DND-41 (cell line): ENCODE data around the gene CENPA.

ENCODE experiments used
- ATAC-seq: fragments of 200-7000 bp; cut with Tn5 transposase; 3 replicates; pipeline ENCODE4 v1.9.1; 2021; ENCODE audit warnings: low read depth; ENCODE audit not compliant: insufficient read depth
- DNase-seq: peaks from one replicate; pipeline ENCODE4 v3.0.0-alpha.2; 2020
- H2AFZ ChIP-seq: 2 replicates; pipeline ENCODE4 v1.6.0; 2012; ENCODE audit warnings: low read depth, low read length
- H3K27ac ChIP-seq: 2 replicates; pipeline ENCODE4 v1.5.1; 2012; ENCODE audit warnings: low read length, inconsistent platforms
- H3K27me3 ChIP-seq: fragments of 200-600 bp; sonication (generic); 2 replicates; pipeline ENCODE4 v1.6.0; 2012; ENCODE audit warnings: low read length, mild to moderate bottlenecking, inconsistent platforms; ENCODE audit not compliant: insufficient read depth, poor library complexity
- H3K36me3 ChIP-seq: 2 replicates; pipeline ENCODE4 v1.5.1; 2012; ENCODE audit warnings: low read length, inconsistent platforms; ENCODE audit not compliant: insufficient read depth
- H3K4me1 ChIP-seq: 2 replicates; pipeline ENCODE4 v1.5.1; 2012; ENCODE audit warnings: mild to moderate bottlenecking, low read length; ENCODE audit not compliant: insufficient read depth
- H3K4me2 ChIP-seq: 2 replicates; pipeline ENCODE4 v1.6.0; 2012; ENCODE audit warnings: mild to moderate bottlenecking, moderate library complexity, low read length, inconsistent platforms; ENCODE audit not compliant: insufficient read depth
- H3K4me3 ChIP-seq, 2 experiments: fragments of 200-600 bp in 1 of 2; shearing (Covaris generic) in 1 of 2; 2 replicates each; pipeline ENCODE4 v1.5.1; 2012 to 2016; ENCODE audit warnings: inconsistent platforms in 2 of 2, low read length in 2 of 2, mild to moderate bottlenecking in 2 of 2, low read depth in 1 of 2, moderate library complexity in 1 of 2
- H3K79me2 ChIP-seq: 2 replicates; pipeline ENCODE4 v1.6.0; 2012; ENCODE audit warnings: low read length, inconsistent platforms; ENCODE audit not compliant: insufficient read depth
- H3K9ac ChIP-seq: 2 replicates; pipeline ENCODE4 v1.6.0; 2012; ENCODE audit warnings: low read depth, mild to moderate bottlenecking, inconsistent platforms, low read length, moderate library complexity
- H3K9me3 ChIP-seq: 2 replicates; pipeline ENCODE4 v1.5.1; 2012; ENCODE audit warnings: low read length, moderate library complexity, mild to moderate bottlenecking, inconsistent platforms; ENCODE audit not compliant: insufficient read depth, severe bottlenecking
- H4K20me1 ChIP-seq: 2 replicates; pipeline ENCODE4 v1.6.0; 2012; ENCODE audit warnings: low read length; ENCODE audit not compliant: insufficient read depth
- EZH2 ChIP-seq: IDR thresholded peaks from 3 replicates; pipeline ENCODE4 v1.6.1; 2012; ENCODE audit warnings: borderline replicate concordance, low read depth, mild to moderate bottlenecking, moderate library complexity, low read length, inconsistent platforms; ENCODE audit not compliant: severe bottlenecking
- TF ChIP-seq, protein P1 (sequence below): IDR thresholded peaks from 2 replicates; pipeline ENCODE4 v1.5.1; 2012; ENCODE audit warnings: borderline replicate concordance, low read length, moderate library complexity, mild to moderate bottlenecking; ENCODE audit not compliant: poor library complexity, severe bottlenecking; ENCODE audit errors: extremely low read depth

Gene CENPA

GRCh38 chr2:26776195-26776800, 9.6 kb upstream of the CENPA start:
- TF ChIP-seq EZH2: no peak
- TF ChIP-seq, protein P1, sequence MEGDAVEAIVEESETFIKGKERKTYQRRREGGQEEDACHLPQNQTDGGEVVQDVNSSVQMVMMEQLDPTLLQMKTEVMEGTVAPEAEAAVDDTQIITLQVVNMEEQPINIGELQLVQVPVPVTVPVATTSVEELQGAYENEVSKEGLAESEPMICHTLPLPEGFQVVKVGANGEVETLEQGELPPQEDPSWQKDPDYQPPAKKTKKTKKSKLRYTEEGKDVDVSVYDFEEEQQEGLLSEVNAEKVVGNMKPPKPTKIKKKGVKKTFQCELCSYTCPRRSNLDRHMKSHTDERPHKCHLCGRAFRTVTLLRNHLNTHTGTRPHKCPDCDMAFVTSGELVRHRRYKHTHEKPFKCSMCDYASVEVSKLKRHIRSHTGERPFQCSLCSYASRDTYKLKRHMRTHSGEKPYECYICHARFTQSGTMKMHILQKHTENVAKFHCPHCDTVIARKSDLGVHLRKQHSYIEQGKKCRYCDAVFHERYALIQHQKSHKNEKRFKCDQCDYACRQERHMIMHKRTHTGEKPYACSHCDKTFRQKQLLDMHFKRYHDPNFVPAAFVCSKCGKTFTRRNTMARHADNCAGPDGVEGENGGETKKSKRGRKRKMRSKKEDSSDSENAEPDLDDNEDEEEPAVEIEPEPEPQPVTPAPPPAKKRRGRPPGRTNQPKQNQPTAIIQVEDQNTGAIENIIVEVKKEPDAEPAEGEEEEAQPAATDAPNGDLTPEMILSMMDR: no peak
- Histone ChIP-seq H3K27me3 (no peaks in the 10 kb centered on the region), H2AFZ (no peak overlapping the region), H3K9me3 (no peaks in the 10 kb centered on the region), H3K36me3 (peaks cover 69% of the 10 kb centered on the region), H3K27ac (no peak overlapping the region), H3K4me3 (no peak overlapping the region), H4K20me1 (peaks cover 37% of the 10 kb centered on the region), H3K9ac (no peak overlapping the region), H3K4me1 (no peaks in the 10 kb centered on the region), H3K79me2 (peaks cover 29% of the 10 kb centered on the region), H3K4me2 (no peak overlapping the region)
- ATAC-seq: no peak
- DNase-seq: no peak

DNA sequence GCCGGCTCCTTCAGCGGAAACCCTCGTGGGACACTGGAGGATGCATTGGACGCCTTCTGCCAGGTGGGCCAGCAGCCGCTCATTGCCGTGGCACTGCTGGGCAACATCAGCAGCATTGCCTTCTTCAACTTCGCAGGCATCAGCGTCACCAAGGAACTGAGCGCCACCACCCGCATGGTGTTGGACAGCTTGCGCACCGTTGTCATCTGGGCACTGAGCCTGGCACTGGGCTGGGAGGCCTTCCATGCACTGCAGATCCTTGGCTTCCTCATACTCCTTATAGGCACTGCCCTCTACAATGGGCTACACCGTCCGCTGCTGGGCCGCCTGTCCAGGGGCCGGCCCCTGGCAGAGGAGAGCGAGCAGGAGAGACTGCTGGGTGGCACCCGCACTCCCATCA, 7.8 kb upstream of the CENPA start:
- H3K9ac ChIP-seq: no peak overlapping the region
- ATAC-seq (no peak), DNase-seq (no peak)
- no peak overlapping the region for H3K4me3 ChIP-seq
- no peak overlapping the region for H2AFZ ChIP-seq
- no peak overlapping the region for H3K4me2 ChIP-seq
- H4K20me1 ChIP-seq: peaks cover 26% of the 10 kb centered on the region
- no peaks in the 10 kb centered on the region for H3K27me3 ChIP-seq
- H3K79me2 ChIP-seq: peaks cover 12% of the 10 kb centered on the region
- H3K9me3 ChIP-seq: no peaks in the 10 kb centered on the region
- H3K36me3 ChIP-seq: peaks cover 70% of the 10 kb centered on the region
- TF ChIP-seq, protein P1: no peak
- no peak for TF ChIP-seq EZH2
- H3K27ac ChIP-seq: no peak overlapping the region
- H3K4me1 ChIP-seq: no peaks in the 10 kb centered on the region

GRCh38 chr2:26778507-26778906, 7.3 kb upstream of the CENPA start:
- TF ChIP-seq EZH2: no peak
- TF ChIP-seq, protein P1: no peak
- H3K9me3 ChIP-seq: no peaks in the 10 kb centered on the region
- ATAC-seq (no peak), DNase-seq (no peak)
- H3K4me2 ChIP-seq: no peak overlapping the region
- no peaks in the 10 kb centered on the region for H3K27me3 ChIP-seq
- no peak overlapping the region for H3K27ac ChIP-seq
- H3K4me1 ChIP-seq: no peaks in the 10 kb centered on the region
- H2AFZ ChIP-seq: no peak overlapping the region
- peaks cover 26% of the 10 kb centered on the region for H4K20me1 ChIP-seq
- no peak overlapping the region for H3K9ac ChIP-seq
- peaks cover 70% of the 10 kb centered on the region for H3K36me3 ChIP-seq
- H3K4me3 ChIP-seq: no peak overlapping the region
- peaks cover 12% of the 10 kb centered on the region for H3K79me2 ChIP-seq
